HCT116 (cell line): Measurements from ENCODE around the gene COX7A2L.

Experiments used
- CTCF ChIP-seq, 3 experiments: fragments of 200-600 bp in 1 of 3; sonication (generic) in 1 of 3; IDR thresholded peaks in 2 of 3; conservative IDR thresholded peaks in 1 of 3; 2 replicates each; pipeline ENCODE4 v1.5.1; 2012 to 2017; ENCODE audit warnings: low read depth in 2 of 3, low read length in 2 of 3, antibody characterized with exemption in 1 of 3, borderline replicate concordance in 1 of 3, control low read depth in 1 of 3, mild to moderate bottlenecking in 1 of 3, mixed read lengths in 1 of 3, mixed run types in 1 of 3, moderate library complexity in 1 of 3; ENCODE audit not compliant: insufficient read depth in 1 of 3
- EGR1 ChIP-seq: IDR thresholded peaks from 2 replicates; pipeline ENCODE4 v1.6.1; 2012; ENCODE audit warnings: low read depth
- EZH2 ChIP-seq: fragments of 200-600 bp; sonication (generic); IDR thresholded peaks from 2 replicates; pipeline ENCODE4 v1.6.1; 2017; ENCODE audit warnings: antibody characterized with exemption, mixed run types
- POLR2A ChIP-seq: IDR thresholded peaks from 2 replicates; pipeline ENCODE4 v1.7.0; 2011; ENCODE audit warnings: borderline replicate concordance; ENCODE audit not compliant: insufficient read depth, insufficient read length; ENCODE audit errors: extremely low read depth
- REST ChIP-seq: IDR thresholded peaks from 2 replicates; pipeline ENCODE4 v1.6.1; 2012; ENCODE audit warnings: low read depth

GRCh38 chr2:42315844-42316470 is 45.1 kb downstream of the COX7A2L start:
- TF ChIP-seq CTCF (IDR thresholded peaks at IDR 0.05 in 2 of 3, conservative IDR thresholded peaks at IDR 0.05 in 1 of 3; ENCODE audit: borderline replicate concordance in 1 of 3, insufficient read depth in 1 of 3, low read depth in 2 of 3, low read length in 2 of 3) (no peak), EZH2 (no peak), EGR1 (no peak), POLR2A (no peak), REST (no peak)
